Fibroblast of pulmonary artery (primary cell): ENCODE data around the gene ACADSB.

Experiments
- DNase-seq: peaks from one replicate; pipeline ENCODE4 v3.0.0-alpha.2; 2010; ENCODE audit warnings: low read depth
- H3K4me3 ChIP-seq: replicated peaks from 2 replicates; pipeline ENCODE4 v1.5.1; 2011; ENCODE audit warnings: low read depth, mild to moderate bottlenecking, control low read depth, low read length, moderate library complexity
- TF ChIP-seq, protein P1 (sequence below): IDR thresholded peaks from 2 replicates; pipeline ENCODE4 v1.5.1; 2011; ENCODE audit warnings: mild to moderate bottlenecking, control low read depth, low read length, inconsistent platforms; ENCODE audit errors: missing control alignments

The ACADSB gene

DNA sequence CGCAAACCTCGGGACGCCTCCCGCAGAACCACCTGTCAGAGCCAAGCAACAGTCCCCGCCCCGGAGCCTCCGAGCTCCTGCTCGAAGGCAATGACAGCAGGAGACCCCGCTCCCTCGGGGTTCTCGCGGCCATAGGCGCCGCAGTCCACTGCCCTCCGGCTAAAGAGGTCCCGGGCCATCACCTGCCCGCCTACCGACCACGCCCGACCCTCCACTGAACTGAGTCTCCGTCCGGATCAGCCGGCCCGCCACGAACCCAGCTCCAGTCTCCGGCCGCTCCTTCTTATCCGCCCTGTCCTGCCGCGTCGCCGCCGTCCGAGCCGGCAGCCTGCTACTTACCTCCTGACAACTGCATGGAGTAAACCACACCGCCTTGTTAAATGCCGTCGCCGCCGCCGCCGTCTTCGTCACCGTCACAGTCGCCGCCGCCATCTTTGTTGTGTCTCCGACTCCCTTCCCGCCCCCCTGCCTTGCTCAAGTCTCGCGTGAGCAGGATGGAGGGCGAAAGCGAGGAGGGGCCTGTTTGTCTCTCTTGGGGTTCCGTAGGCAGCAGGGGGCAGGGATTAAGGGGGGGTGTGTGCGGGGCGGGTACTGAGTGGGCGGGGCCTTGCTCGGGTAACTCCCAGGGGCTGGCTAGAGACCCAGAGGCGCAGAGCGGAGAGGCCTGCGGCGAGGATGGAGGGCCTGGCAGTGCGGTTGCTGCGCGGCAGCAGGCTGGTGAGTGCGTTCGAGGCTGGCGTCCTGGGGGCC, at the start of gene ACADSB, which contains the start of gene IKZF5:
Gene ACADSB (plus strand): TSS at position 652 of the 750 bp plus-strand sequence. CDS start 24 bp downstream, at position 676.
Gene IKZF5 (minus strand): TSS at position 441 of the 750 bp plus-strand sequence. CDS start 10,170 bp downstream, outside the sequence.
- TF ChIP-seq, protein P1, sequence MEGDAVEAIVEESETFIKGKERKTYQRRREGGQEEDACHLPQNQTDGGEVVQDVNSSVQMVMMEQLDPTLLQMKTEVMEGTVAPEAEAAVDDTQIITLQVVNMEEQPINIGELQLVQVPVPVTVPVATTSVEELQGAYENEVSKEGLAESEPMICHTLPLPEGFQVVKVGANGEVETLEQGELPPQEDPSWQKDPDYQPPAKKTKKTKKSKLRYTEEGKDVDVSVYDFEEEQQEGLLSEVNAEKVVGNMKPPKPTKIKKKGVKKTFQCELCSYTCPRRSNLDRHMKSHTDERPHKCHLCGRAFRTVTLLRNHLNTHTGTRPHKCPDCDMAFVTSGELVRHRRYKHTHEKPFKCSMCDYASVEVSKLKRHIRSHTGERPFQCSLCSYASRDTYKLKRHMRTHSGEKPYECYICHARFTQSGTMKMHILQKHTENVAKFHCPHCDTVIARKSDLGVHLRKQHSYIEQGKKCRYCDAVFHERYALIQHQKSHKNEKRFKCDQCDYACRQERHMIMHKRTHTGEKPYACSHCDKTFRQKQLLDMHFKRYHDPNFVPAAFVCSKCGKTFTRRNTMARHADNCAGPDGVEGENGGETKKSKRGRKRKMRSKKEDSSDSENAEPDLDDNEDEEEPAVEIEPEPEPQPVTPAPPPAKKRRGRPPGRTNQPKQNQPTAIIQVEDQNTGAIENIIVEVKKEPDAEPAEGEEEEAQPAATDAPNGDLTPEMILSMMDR = no peak
- peak; percentile 98 for DNase-seq
- H3K4me3 ChIP-seq = peak within 1 kb of the TSS; percentile 78

DNA sequence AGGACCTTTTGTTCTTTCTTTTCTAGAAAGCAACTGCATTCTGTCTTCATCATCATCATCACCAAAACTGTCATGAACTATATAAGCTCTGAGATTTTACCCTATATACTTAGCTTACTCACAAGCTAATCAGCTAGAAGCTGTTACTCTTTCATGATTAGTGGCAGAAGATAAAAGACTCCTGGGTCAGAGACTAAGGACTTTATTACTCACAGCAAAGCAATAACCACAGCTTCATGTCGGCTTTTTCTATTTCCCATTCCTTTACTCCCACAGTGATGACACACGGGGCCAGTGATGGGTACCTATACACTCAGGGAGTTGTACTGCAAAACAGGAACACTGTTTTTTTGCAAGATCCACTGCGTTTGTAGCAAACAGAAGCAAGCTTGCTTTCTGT, 46.4 kb upstream of the ACADSB start:
- TF ChIP-seq, protein P1 = no peak
- H3K4me3 ChIP-seq = no peak overlapping the region
- DNase-seq = no peak

GRCh38 chr10:122966879-122967278, 41.9 kb upstream of the ACADSB start:
- TF ChIP-seq, protein P1 = no peak

GRCh38 chr10:122968698-122969097, 40.1 kb upstream of the ACADSB start:
- TF ChIP-seq, protein P1 = no peak
- no peak for DNase-seq
- H3K4me3 ChIP-seq = no peak overlapping the region

More at GRCh38 chr10:122966879-122967278, 41.9 kb upstream of the ACADSB start:
- H3K4me3 ChIP-seq = no peak overlapping the region
- no peak for DNase-seq

DNA sequence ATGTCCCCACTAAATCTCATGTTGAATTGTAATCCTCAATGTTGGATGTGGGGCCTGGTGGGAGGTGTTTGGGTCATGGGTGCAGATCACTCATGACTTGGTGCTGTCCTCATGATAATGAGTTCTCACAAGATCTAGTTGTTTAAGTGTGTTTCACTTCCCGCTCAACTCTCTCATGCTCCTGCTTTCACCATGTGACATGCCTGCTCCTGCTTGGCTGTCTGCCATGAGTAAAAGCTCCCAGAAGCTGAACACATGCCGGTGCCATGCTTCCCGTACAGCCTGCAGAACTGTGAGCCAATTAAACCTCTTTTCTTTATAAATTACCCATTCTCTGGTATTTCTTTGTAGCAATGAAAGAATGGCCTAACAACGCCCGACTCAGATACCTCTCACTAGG, 34.8 kb upstream of the ACADSB start:
- DNase-seq = no peak
- TF ChIP-seq, protein P1 = no peak
- H3K4me3 ChIP-seq = no peak overlapping the region

- no peak for DNase-seq
- TF ChIP-seq, protein P1 = no peak
- H3K4me3 ChIP-seq = no peak overlapping the region
Observed at GRCh38 chr10:122974543-122975064, 34.2 kb upstream of the ACADSB start.
